ENCODE measurements around the gene ADGRB3.
"Not testable (repeated sequence)": the region's sequence is repeated elsewhere in the genome, so short reads cannot be mapped to it uniquely, and the experiment has no call there.

The ADGRB3 gene

DNA sequence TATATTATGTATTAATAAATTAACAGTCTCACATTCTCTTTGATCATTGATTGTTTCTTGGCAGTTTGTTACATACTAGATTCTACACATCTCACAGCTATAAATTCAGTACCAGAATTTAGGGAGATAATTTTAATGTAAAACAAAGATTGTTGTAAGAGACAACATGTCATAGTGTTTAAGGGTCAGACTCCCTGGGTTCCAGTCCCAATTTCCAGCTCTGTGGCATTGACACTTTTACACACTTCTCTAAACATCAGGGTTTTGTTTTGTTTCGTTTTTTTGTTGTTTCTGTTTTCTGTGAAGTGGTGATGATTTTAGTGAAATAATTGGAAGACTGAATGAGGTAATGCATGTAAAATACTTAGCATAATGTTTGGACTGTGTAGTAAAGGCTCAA, 19.9 kb downstream of the ADGRB3 start:
- DNase-seq: no peak
- TF ChIP-seq GATA1 (IDR thresholded peaks at IDR 0.05; ENCODE audit: low read depth, low read length): no peak
- no peak for TF ChIP-seq POLR2A (IDR thresholded peaks at IDR 0.05; ENCODE audit: low read length)

DNA sequence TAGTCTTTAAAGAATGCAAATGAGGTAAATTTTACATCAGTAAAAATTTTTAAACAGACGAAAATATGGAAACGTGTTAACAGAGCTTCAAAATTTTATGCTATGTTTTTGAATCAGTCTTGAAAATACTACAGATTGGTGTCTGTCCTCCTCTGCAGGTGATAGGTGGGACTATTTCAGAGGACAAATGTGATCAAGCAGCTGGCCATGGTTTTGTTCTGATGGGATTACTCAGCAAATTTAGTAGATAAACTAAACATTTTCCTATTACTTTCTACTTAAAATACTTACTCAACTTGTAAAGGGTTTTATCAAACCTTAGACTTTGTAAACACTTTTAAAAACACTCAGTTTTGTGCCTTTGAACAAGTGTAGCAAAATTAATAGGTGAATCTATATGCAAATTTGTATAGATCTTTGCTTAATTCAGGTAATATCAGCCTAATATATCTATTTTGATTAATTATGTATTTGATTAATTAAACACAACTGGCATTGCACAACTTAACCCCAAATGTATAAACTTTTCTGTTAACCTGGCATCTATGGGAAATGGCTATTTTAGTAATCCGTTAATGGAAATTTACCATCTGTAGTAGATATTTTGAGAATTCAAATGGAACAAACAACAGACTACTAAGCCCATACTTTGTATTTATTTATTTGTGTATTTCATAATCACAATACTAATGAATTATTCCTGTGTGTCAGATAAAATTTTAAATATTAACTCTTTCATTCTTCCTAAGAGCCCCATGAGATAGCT, 22.5 kb downstream of the ADGRB3 start:
- TF ChIP-seq GATA1 (IDR thresholded peaks at IDR 0.05; ENCODE audit: low read depth, low read length) (no peak), POLR2A (IDR thresholded peaks at IDR 0.05; ENCODE audit: low read length) (no peak)
- no peak for DNase-seq

DNA sequence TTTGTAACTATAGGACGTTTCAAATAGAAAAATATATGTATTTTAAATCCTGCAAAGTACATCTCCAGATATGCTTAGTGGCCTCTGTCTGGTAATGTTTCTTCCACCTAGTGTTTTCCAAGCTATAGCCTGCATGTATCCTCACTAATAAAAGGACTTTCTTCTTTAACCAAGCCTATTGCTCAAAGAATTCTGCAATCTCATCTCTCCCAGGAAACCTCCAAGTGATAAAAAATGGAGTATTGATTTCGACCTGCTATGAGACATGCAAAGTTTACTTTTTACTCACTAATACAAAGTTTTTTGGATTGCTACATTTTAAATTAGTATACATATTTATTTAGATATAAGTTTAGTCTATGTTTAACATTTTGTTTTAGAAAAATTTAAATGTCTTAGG, 23.3 kb downstream of the ADGRB3 start:
- TF ChIP-seq GATA1 (IDR thresholded peaks at IDR 0.05; ENCODE audit: low read depth, low read length) (no peak), POLR2A (IDR thresholded peaks at IDR 0.05; ENCODE audit: low read length) (no peak)
- DNase-seq: no peak

GRCh38 chr6:68673255-68673654, 38.2 kb downstream of the ADGRB3 start:
- TF ChIP-seq GATA1 (IDR thresholded peaks at IDR 0.05; ENCODE audit: low read depth, low read length): no peak
- TF ChIP-seq POLR2A (IDR thresholded peaks at IDR 0.05; ENCODE audit: low read length): no peak
- no peak for DNase-seq

DNA sequence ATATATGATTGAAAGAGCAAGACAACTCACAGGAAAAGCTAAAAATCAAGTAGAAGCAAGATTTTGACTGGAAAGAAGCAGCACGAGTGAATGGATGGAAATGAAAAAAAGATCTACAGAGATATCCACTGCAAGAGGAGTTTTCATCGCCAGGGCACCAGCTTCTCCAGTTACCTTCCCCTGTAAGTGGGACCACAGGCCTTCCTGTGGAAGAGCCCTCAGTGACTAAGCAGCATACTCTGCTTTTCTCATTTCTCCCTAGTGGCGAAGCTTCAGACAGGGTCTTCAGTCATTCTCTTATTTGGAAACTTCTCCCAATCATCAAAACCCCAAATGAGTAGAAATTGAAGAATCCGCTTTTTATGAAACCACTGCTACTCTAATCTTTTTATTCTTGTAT, 40.5 kb downstream of the ADGRB3 start:
- DNase-seq: no peak
- no peak for TF ChIP-seq GATA1 (IDR thresholded peaks at IDR 0.05; ENCODE audit: low read depth, low read length)
- no peak for TF ChIP-seq POLR2A (IDR thresholded peaks at IDR 0.05; ENCODE audit: low read length)

GRCh38 chr6:68676094-68676493, 41.0 kb downstream of the ADGRB3 start:
- not testable (repeated sequence) for DNase-seq

GRCh38 chr6:68677058-68677457, 42.0 kb downstream of the ADGRB3 start:
- DNase-seq: no peak
- TF ChIP-seq GATA1 (IDR thresholded peaks at IDR 0.05; ENCODE audit: low read depth, low read length) (no peak), POLR2A (IDR thresholded peaks at IDR 0.05; ENCODE audit: low read length) (no peak)

- no peak for DNase-seq
- TF ChIP-seq POLR2A (IDR thresholded peaks at IDR 0.05; ENCODE audit: low read length) (no peak), GATA1 (IDR thresholded peaks at IDR 0.05; ENCODE audit: low read depth, low read length) (no peak)
Measured at GRCh38 chr6:68679399-68679798, 44.3 kb downstream of the ADGRB3 start.

DNA sequence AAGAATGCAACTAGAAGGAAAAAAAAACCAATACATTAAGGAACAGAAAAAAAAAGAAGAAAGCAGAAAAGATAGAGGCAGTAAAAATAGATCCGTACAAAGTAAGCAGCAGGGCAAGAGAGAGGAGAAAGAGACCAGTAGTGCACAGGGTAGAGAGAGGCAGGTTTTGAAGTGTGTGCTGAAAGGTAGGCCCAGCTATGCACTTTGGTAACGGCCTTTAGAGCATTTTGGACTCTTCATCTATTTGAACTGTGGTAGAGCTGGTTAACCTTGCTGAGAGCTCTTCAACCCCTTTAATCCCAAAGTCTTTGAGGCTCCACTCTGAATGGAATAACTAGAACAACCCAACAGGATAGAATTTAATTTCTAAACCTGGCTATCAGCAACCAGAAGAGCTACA, 45.2 kb downstream of the ADGRB3 start:
- no peak for DNase-seq
- TF ChIP-seq GATA1 (IDR thresholded peaks at IDR 0.05; ENCODE audit: low read depth, low read length) (no peak), POLR2A (IDR thresholded peaks at IDR 0.05; ENCODE audit: low read length) (no peak)

DNA sequence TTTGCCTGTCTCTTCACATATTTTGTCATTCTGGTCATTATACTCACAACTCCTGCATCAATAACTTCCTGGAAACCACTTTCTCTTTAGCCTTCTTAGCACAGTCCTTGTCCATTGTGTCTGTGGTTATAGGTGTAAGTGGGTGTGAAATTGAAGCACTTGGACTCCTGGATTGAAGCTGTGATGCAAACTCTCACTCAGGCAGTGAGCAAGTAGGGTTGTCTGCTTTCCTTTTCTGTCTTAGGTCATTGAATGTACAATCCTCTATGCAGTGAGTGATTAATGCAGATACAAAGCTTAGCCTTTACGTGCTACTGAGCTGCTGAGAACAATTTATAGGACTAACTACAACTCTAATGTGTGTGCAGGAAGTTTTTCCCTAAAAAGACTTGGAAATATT, 54.8 kb downstream of the ADGRB3 start:
- TF ChIP-seq POLR2A (IDR thresholded peaks at IDR 0.05; ENCODE audit: low read length) (no peak), GATA1 (IDR thresholded peaks at IDR 0.05; ENCODE audit: low read depth, low read length) (no peak)
- DNase-seq: no peak

GRCh38 chr6:68691120-68691519, 56.0 kb downstream of the ADGRB3 start:
- DNase-seq: no peak
- no peak for TF ChIP-seq GATA1 (IDR thresholded peaks at IDR 0.05; ENCODE audit: low read depth, low read length)
- no peak for TF ChIP-seq POLR2A (IDR thresholded peaks at IDR 0.05; ENCODE audit: low read length)

GRCh38 chr6:68693271-68693670, 58.2 kb downstream of the ADGRB3 start:
- TF ChIP-seq POLR2A (IDR thresholded peaks at IDR 0.05; ENCODE audit: low read length): no peak
- no peak for TF ChIP-seq GATA1 (IDR thresholded peaks at IDR 0.05; ENCODE audit: low read depth, low read length)
- DNase-seq: no peak

GRCh38 chr6:68695403-68695802, 60.3 kb downstream of the ADGRB3 start:
- DNase-seq: no peak
- TF ChIP-seq POLR2A (IDR thresholded peaks at IDR 0.05; ENCODE audit: low read length): no peak
- TF ChIP-seq GATA1 (IDR thresholded peaks at IDR 0.05; ENCODE audit: low read depth, low read length): no peak

DNA sequence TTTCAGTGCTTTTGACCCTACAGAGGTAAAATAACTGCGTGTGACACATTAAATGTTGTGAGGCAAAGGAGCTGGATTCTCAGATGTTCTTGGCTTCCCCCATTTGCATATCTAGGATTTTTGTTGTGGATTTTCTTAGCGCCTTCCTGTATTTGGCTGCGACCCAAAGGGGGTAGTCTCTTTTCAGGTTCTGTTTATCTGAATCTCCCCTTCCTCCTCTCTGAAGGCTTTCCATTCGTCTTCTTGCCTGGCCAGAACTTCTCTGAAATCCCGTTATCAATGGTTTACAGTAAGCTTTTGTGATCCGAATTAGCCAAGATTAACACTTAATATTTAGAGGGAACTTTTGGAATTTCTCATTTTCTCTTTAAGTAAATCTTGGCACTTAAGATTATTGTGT, 60.8 kb downstream of the ADGRB3 start:
- DNase-seq: no peak
- TF ChIP-seq POLR2A (IDR thresholded peaks at IDR 0.05; ENCODE audit: low read length) (no peak), GATA1 (IDR thresholded peaks at IDR 0.05; ENCODE audit: low read depth, low read length) (no peak)

GRCh38 chr6:68697394-68697793, 62.3 kb downstream of the ADGRB3 start:
- DNase-seq: no peak
- no peak for TF ChIP-seq POLR2A (IDR thresholded peaks at IDR 0.05; ENCODE audit: low read length)
- TF ChIP-seq GATA1 (IDR thresholded peaks at IDR 0.05; ENCODE audit: low read depth, low read length): no peak

GRCh38 chr6:68701159-68701558, 66.1 kb downstream of the ADGRB3 start:
- no peak for DNase-seq
- TF ChIP-seq GATA1 (IDR thresholded peaks at IDR 0.05; ENCODE audit: low read depth, low read length): no peak
- TF ChIP-seq POLR2A (IDR thresholded peaks at IDR 0.05; ENCODE audit: low read length): no peak
